H9 (cell line): ENCODE results near the gene CTNNBL1. TPM values are rescaled to one million over a fixed set of nuclear protein-coding genes. Genes with fewer than 3 reads are reported as not detected.

ENCODE experiments used
- DNase-seq: peaks from one replicate; pipeline ENCODE4 v3.0.0-alpha.2; 2017
- H2AFZ ChIP-seq: one replicate; pipeline ENCODE4 v1.6.1; 2013; ENCODE audit warnings: mild to moderate bottlenecking, low read length, control low read depth, moderate library complexity
- H2AK5ac ChIP-seq: 2 replicates; pipeline ENCODE4 v1.6.1; 2013; ENCODE audit warnings: low read length, control low read depth, mixed read lengths; ENCODE audit not compliant: insufficient read length
- H2BK120ac ChIP-seq: one replicate; pipeline ENCODE4 v1.6.1; 2013; ENCODE audit warnings: low read depth, mild to moderate bottlenecking, low read length, control low read depth, inconsistent platforms; ENCODE audit not compliant: poor library complexity, severe bottlenecking
- H2BK12ac ChIP-seq: 2 replicates; pipeline ENCODE4 v1.6.1; 2013; ENCODE audit warnings: low read length, control low read depth, mixed read lengths, low read depth; ENCODE audit not compliant: insufficient read length
- H2BK15ac ChIP-seq: 2 replicates; pipeline ENCODE4 v1.6.1; 2013; ENCODE audit warnings: low read depth, low read length, control low read depth
- H2BK20ac ChIP-seq: one replicate; pipeline ENCODE4 v1.6.1; 2013; ENCODE audit warnings: low read depth, mild to moderate bottlenecking, low read length, control low read depth, inconsistent platforms; ENCODE audit not compliant: poor library complexity, severe bottlenecking
- H2BK5ac ChIP-seq: 2 replicates; pipeline ENCODE4 v1.6.1; 2013; ENCODE audit warnings: low read length, control low read depth, mixed read lengths; ENCODE audit not compliant: insufficient read length
- H3K14ac ChIP-seq: 2 replicates; pipeline ENCODE4 v1.6.1; 2013; ENCODE audit warnings: low read length, control low read depth; ENCODE audit not compliant: insufficient read depth
- H3K18ac ChIP-seq: 2 replicates; pipeline ENCODE4 v1.6.1; 2013; ENCODE audit warnings: low read depth, mild to moderate bottlenecking, mixed read lengths, low read length, control low read depth; ENCODE audit not compliant: insufficient read length
- H3K23ac ChIP-seq: 2 replicates; pipeline ENCODE4 v1.6.1; 2013; ENCODE audit warnings: low read length, control low read depth, mixed read lengths, low read depth; ENCODE audit not compliant: insufficient read length
- H3K23me2 ChIP-seq: 2 replicates; pipeline ENCODE4 v1.6.1; 2013; ENCODE audit warnings: low read depth, mild to moderate bottlenecking, mixed read lengths, low read length, control low read depth; ENCODE audit not compliant: insufficient read length, poor library complexity, severe bottlenecking
- H3K27ac ChIP-seq: 2 replicates; pipeline ENCODE4 v1.5.1; 2013; ENCODE audit warnings: low read length, control low read depth, mixed read lengths, low read depth; ENCODE audit not compliant: insufficient read length
- H3K27me3 ChIP-seq: 2 replicates; pipeline ENCODE4 v1.6.1; 2013; ENCODE audit warnings: low read length, control low read depth, inconsistent platforms; ENCODE audit not compliant: insufficient read depth
- H3K4ac ChIP-seq: 2 replicates; pipeline ENCODE4 v1.6.1; 2013; ENCODE audit warnings: low read depth, mild to moderate bottlenecking, control low read depth, inconsistent platforms, low read length, moderate library complexity
- H3K4me1 ChIP-seq: 2 replicates; pipeline ENCODE4 v1.6.1; 2013; ENCODE audit warnings: low read length, control low read depth, inconsistent platforms; ENCODE audit not compliant: insufficient read depth
- H3K4me2 ChIP-seq: 2 replicates; pipeline ENCODE4 v1.6.1; 2013; ENCODE audit warnings: low read length, control low read depth, mixed read lengths; ENCODE audit not compliant: insufficient read length, insufficient read depth
- H3K56ac ChIP-seq: 2 replicates; pipeline ENCODE4 v1.6.1; 2013; ENCODE audit warnings: low read depth, mild to moderate bottlenecking, mixed read lengths, low read length, control low read depth; ENCODE audit not compliant: insufficient read length
- H3K79me1 ChIP-seq: 2 replicates; pipeline ENCODE4 v1.6.1; 2013; ENCODE audit warnings: low read depth, mild to moderate bottlenecking, moderate library complexity, low read length, control low read depth, inconsistent platforms; ENCODE audit not compliant: insufficient read depth, poor library complexity, severe bottlenecking
- H3K79me2 ChIP-seq: 2 replicates; pipeline ENCODE4 v1.6.1; 2013; ENCODE audit warnings: low read length, control low read depth, inconsistent platforms; ENCODE audit not compliant: insufficient read depth
- H3K9ac ChIP-seq: 2 replicates; pipeline ENCODE4 v1.6.1; 2013; ENCODE audit warnings: low read length, control low read depth, mixed read lengths; ENCODE audit not compliant: insufficient read length; ENCODE audit errors: extremely low read depth
- H3K9me3 ChIP-seq: one replicate; pipeline ENCODE4 v1.6.1; 2013; ENCODE audit warnings: low read depth, low read length, inconsistent platforms; ENCODE audit not compliant: control insufficient read depth
- H3T11ph ChIP-seq: one replicate; pipeline ENCODE4 v1.6.1; 2013; ENCODE audit warnings: mild to moderate bottlenecking, low read length, control low read depth, inconsistent platforms
- H4K20me1 ChIP-seq: one replicate; pipeline ENCODE4 v1.6.1; 2013; ENCODE audit not compliant: control insufficient read depth, insufficient read length, insufficient read depth
- H4K5ac ChIP-seq: 2 replicates; pipeline ENCODE4 v1.6.1; 2013; ENCODE audit warnings: low read depth, mild to moderate bottlenecking, mixed read lengths, low read length, control low read depth; ENCODE audit not compliant: insufficient read length
- H4K8ac ChIP-seq: replicated peaks from 2 replicates; pipeline ENCODE4 v1.6.1; 2013; ENCODE audit warnings: low read length, control low read depth, mixed read lengths, low read depth; ENCODE audit not compliant: insufficient read length
- H4K91ac ChIP-seq: 2 replicates; pipeline ENCODE4 v1.6.1; 2013; ENCODE audit warnings: low read depth, mild to moderate bottlenecking, moderate library complexity, mixed read lengths, low read length, control low read depth; ENCODE audit not compliant: insufficient read length
- H3K27ac Mint-ChIP-seq, 3 experiments: 2 replicates in 2 of 3; 3 replicates in 1 of 3; pipeline ENCODE4 v1.8.0; 2020 to 2021; ENCODE audit warnings: mixed read lengths in 3 of 3, mild to moderate bottlenecking in 1 of 3, moderate library complexity in 1 of 3
- H3K27me3 Mint-ChIP-seq: 2 replicates; pipeline ENCODE4 v1.8.0; 2021; ENCODE audit warnings: low read depth, mild to moderate bottlenecking, moderate library complexity, mixed read lengths
- H3K36me3 Mint-ChIP-seq, 3 experiments: 2 replicates in 2 of 3; 3 replicates in 1 of 3; pipeline ENCODE4 v1.8.0; 2020 to 2021; ENCODE audit warnings: low read depth in 3 of 3, mixed read lengths in 3 of 3; ENCODE audit not compliant: insufficient read depth in 1 of 3
- H3K4me1 Mint-ChIP-seq, 2 experiments: 2 replicates each; pipeline ENCODE4 v1.8.0; 2020; ENCODE audit warnings: mixed read lengths in 2 of 2
- H3K4me3 Mint-ChIP-seq, 2 experiments: 2 replicates in 1 of 2; 3 replicates in 1 of 2; pipeline ENCODE4 v1.8.0; 2020 to 2021; ENCODE audit warnings: mild to moderate bottlenecking in 2 of 2, mixed read lengths in 2 of 2, moderate library complexity in 1 of 2
- H3K9me3 Mint-ChIP-seq, 2 experiments: 2 replicates in 1 of 2; 3 replicates in 1 of 2; pipeline ENCODE4 v1.8.0; 2020; ENCODE audit warnings: mild to moderate bottlenecking in 2 of 2, mixed read lengths in 2 of 2, moderate library complexity in 1 of 2
- WGBS: extraction: QIAGEN DNeasy Blood & Tissue Kit; methylation state at CpG from one replicate; pipeline ENCODE4 v1.1.7; 2013; ENCODE audit warnings: missing lambda C conversion rate, low lambda C conversion rate, mixed read lengths; ENCODE audit not compliant: insufficient read length; ENCODE audit errors: extremely low coverage; 5-methylcytosine and 5-hydroxymethylcytosine counted together
- total RNA-seq: library from RNA; stranded (reverse); gene quantifications from 2 replicates; pipeline ENCODE4 v1.2.1, GENCODE V29; 2021
- TF ChIP-seq, protein P1 (sequence below): fragments of 200-600 bp; sonication (generic); conservative IDR thresholded peaks from 3 replicates; pipeline ENCODE4 v1.8.0; 2021; ENCODE audit warnings: antibody characterized with exemption, mild to moderate bottlenecking

Gene CTNNBL1
- total RNA-seq, 1 experiment from 2014 or later, result 67.2 TPM

DNA sequence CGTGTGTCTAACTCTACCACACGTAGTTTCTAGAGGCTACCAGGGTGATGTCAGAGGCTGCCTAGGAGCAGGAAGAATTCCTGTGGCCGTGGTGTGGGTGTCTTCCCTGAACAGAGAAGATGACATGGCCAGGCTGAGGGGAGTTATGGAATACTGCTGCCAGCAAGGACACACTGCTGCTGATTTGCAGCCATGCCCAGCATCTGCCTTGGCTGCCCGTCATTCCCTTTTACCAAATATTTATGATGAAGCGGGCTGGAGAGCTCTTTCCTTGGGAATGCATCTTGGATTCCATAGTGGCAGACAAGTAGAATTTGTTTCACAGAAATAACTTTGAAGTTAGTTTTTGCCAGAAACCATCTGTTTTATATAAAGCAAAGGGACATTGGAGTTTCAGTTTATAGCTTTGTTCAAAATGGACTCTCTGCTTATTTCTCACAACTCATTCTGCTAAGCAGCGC is 128.3 kb downstream of the CTNNBL1 start:
- no peak overlapping the region for H2AFZ ChIP-seq
- no peak overlapping the region for H2BK15ac ChIP-seq
- H4K8ac ChIP-seq, result no peak overlapping the region
- H3K14ac ChIP-seq, result no peak overlapping the region
- no CpG with 5 or more reads among the region's 6 CpGs for WGBS
- no peak overlapping the region for H2BK12ac ChIP-seq
- Mint-ChIP-seq H3K4me1 (peaks cover 37% of the 10 kb centered on the region in 2 experiments), H3K9me3 (no peaks in the 10 kb centered on the region), H3K4me3 (no peak overlapping the region), H3K27me3 (no peaks in the 10 kb centered on the region), H3K27ac (peak overlapping the region in 1 of 3 experiments; percentile 28; a peak in 1 of 7 replicates), H3K36me3 (no peaks in the 10 kb centered on the region)
- H3K18ac ChIP-seq, result no peak overlapping the region
- no peaks in the 10 kb centered on the region for H3K27me3 ChIP-seq
- no peak overlapping the region for H3K56ac ChIP-seq
- H3K9ac ChIP-seq, result no peak overlapping the region
- H3K4me2 ChIP-seq, result no peak overlapping the region
- H4K91ac ChIP-seq, result no peak overlapping the region
- 0 out of 2 replicates have a peak, but pooled peaks cover 4% of the 10 kb centered on the region for H3K4me1 ChIP-seq
- H3K79me2 ChIP-seq, result no peaks in the 10 kb centered on the region
- H3K79me1 ChIP-seq, result no peaks in the 10 kb centered on the region
- no peak overlapping the region for H2BK120ac ChIP-seq
- DNase-seq, result no peak
- no peak overlapping the region for H2BK5ac ChIP-seq
- H3K9me3 ChIP-seq, result no peaks in the 10 kb centered on the region
- H4K5ac ChIP-seq, result no peak overlapping the region
- no peak overlapping the region for H3K27ac ChIP-seq
- no peaks in the 10 kb centered on the region for H4K20me1 ChIP-seq
- H3K23ac ChIP-seq, result no peak overlapping the region
- no peak overlapping the region for H2AK5ac ChIP-seq
- H3T11ph ChIP-seq, result no peak overlapping the region
- TF ChIP-seq, protein P1, sequence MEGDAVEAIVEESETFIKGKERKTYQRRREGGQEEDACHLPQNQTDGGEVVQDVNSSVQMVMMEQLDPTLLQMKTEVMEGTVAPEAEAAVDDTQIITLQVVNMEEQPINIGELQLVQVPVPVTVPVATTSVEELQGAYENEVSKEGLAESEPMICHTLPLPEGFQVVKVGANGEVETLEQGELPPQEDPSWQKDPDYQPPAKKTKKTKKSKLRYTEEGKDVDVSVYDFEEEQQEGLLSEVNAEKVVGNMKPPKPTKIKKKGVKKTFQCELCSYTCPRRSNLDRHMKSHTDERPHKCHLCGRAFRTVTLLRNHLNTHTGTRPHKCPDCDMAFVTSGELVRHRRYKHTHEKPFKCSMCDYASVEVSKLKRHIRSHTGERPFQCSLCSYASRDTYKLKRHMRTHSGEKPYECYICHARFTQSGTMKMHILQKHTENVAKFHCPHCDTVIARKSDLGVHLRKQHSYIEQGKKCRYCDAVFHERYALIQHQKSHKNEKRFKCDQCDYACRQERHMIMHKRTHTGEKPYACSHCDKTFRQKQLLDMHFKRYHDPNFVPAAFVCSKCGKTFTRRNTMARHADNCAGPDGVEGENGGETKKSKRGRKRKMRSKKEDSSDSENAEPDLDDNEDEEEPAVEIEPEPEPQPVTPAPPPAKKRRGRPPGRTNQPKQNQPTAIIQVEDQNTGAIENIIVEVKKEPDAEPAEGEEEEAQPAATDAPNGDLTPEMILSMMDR, result no peak
- H3K23me2 ChIP-seq, result no peaks in the 10 kb centered on the region
- H2BK20ac ChIP-seq, result no peak overlapping the region
- no peak overlapping the region for H3K4ac ChIP-seq
